ENCODE measurements around the gene SCRN1. TPM values are rescaled to one million over a fixed set of nuclear protein-coding genes. Genes with fewer than 3 reads are reported as not detected.
A peak's percentile ranks its signal among the peaks of the same experiment; 100 is the strongest.

Gene SCRN1
- total and polyA plus RNA-seq, 7 experiments from 2014 or later = 1.6 to 8.7 (median 2.3) TPM

DNA sequence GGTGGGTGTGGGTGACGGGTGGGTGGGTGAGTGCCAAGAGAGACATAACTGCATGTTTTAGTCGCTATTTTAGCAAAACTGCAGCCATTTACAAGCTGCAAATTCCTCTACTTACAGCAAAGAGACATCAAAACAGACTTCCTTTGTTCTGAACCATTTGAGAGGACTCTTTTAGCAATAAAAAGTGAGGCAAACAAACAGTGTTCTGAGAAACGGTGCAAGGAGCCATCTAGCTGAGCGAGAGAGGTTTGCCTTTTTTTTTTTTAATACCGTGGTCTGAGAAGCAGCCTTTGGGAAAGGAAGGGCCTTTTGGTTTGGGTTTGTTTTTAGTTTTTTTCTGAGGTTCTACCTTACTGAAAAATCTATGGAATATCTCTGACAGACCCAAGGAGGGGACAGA lies 62.9 kb downstream of the SCRN1 start:
- H3K9me3 Mint-ChIP-seq = no peaks in the 10 kb centered on the region
- POLR2A ChIA-PET = no interaction called here
- H3K4me3 Mint-ChIP-seq = no peak overlapping the region
- H3K27me3 ChIP-seq (ENCODE audit: control insufficient read depth in 2 of 2, insufficient read depth in 2 of 2, low read length in 2 of 2) = no peaks in the 10 kb centered on the region
- no peaks in the 10 kb centered on the region for H3K36me3 ChIP-seq (ENCODE audit: control insufficient read depth in 2 of 3, insufficient read depth in 3 of 3, low read length in 3 of 3)
- H3K36me3 Mint-ChIP-seq = no peaks in the 10 kb centered on the region
- intact Hi-C loops (cut with micrococcal nuclease) = no loop called here
- H3K4me1 ChIP-seq (ENCODE audit: control insufficient read depth in 2 of 2, insufficient read depth in 2 of 2, low read length in 2 of 2) = no peaks in the 10 kb centered on the region
- no peaks in the 10 kb centered on the region for H3K9me3 ChIP-seq (ENCODE audit: control insufficient read depth in 2 of 3, low read length in 3 of 3)
- H3K27me3 Mint-ChIP-seq = peaks cover 0 to 15% (median 3%) of the 10 kb centered on the region in 5 donors
- no peak overlapping the region for H3K27ac ChIP-seq (ENCODE audit: low read depth, low read length)
- no peak overlapping the region for H3K27ac Mint-ChIP-seq
- CTCF ChIA-PET = no interaction called here
- H3K4me1 Mint-ChIP-seq = no peaks in the 10 kb centered on the region
- no peak for ATAC-seq
- H3K4me3 ChIP-seq (ENCODE audit: low read length) = no peak overlapping the region
- no peak for DNase-seq

DNA sequence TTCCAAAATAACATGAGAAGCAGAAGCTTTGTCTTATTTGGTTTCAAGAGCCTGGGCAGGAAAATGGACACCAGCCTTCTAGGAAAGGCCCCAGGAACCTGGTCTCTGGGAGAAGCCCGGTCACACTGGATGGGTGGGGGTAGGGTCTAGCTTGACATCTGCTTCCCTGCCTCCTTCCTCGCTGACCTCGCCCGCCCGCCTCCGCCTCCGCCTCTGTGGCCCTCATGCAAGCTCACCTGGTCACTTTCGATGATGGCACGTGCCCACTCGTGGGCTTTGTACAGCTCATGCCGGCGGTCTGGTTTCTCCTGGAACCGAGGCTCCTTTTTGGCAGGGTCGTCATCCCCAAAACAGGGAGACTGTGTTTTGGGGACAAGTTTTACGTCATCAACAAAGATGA lies 63.4 kb downstream of the SCRN1 start:
- no peaks in the 10 kb centered on the region for H3K36me3 ChIP-seq (ENCODE audit: control insufficient read depth in 2 of 3, insufficient read depth in 3 of 3, low read length in 3 of 3)
- no peak for DNase-seq
- no peak for ATAC-seq
- H3K36me3 Mint-ChIP-seq = no peaks in the 10 kb centered on the region
- no peaks in the 10 kb centered on the region for H3K9me3 ChIP-seq (ENCODE audit: control insufficient read depth in 2 of 3, low read length in 3 of 3)
- CTCF ChIA-PET = no interaction called here
- intact Hi-C loops (cut with micrococcal nuclease) = no loop called here
- H3K4me3 Mint-ChIP-seq = no peak overlapping the region
- no peaks in the 10 kb centered on the region for H3K4me1 Mint-ChIP-seq
- H3K4me1 ChIP-seq (ENCODE audit: control insufficient read depth in 2 of 2, insufficient read depth in 2 of 2, low read length in 2 of 2) = no peaks in the 10 kb centered on the region
- peaks cover 0 to 15% (median under 1%) of the 10 kb centered on the region in 5 donors for H3K27me3 Mint-ChIP-seq
- H3K9me3 Mint-ChIP-seq = no peaks in the 10 kb centered on the region
- POLR2A ChIA-PET = no interaction called here
- no peak overlapping the region for H3K4me3 ChIP-seq (ENCODE audit: low read length)
- H3K27ac ChIP-seq (ENCODE audit: low read depth, low read length) = no peak overlapping the region
- no peak overlapping the region for H3K27ac Mint-ChIP-seq
- no peaks in the 10 kb centered on the region for H3K27me3 ChIP-seq (ENCODE audit: control insufficient read depth in 2 of 2, insufficient read depth in 2 of 2, low read length in 2 of 2)

DNA sequence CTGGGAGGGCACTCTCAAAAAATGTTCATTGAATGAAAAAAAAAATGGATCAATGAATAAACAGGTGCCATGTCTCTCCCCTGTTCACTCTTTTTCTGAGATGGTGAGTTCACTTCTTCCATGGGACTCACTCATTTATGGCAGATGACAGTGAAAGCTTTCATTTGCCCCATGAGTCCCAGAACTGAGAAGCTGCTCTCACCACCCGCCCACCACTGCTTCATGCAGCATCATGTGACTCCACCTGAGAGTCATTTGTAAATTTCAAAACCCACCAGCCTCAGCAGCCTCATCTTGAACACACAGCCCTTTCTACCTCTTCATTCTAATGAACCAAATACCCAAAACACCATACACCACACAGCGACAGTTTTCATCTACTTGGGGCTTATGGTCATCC lies 64.9 kb downstream of the SCRN1 start:
- Histone ChIP-seq H3K27me3 (ENCODE audit: control insufficient read depth in 2 of 2, insufficient read depth in 2 of 2, low read length in 2 of 2) (no peaks in the 10 kb centered on the region), H3K36me3 (ENCODE audit: control insufficient read depth in 2 of 3, insufficient read depth in 3 of 3, low read length in 3 of 3) (no peaks in the 10 kb centered on the region), H3K4me1 (ENCODE audit: control insufficient read depth in 2 of 2, insufficient read depth in 2 of 2, low read length in 2 of 2) (no peaks in the 10 kb centered on the region), H3K27ac (ENCODE audit: low read depth, low read length) (no peak overlapping the region), H3K4me3 (ENCODE audit: low read length) (no peak overlapping the region), H3K9me3 (ENCODE audit: control insufficient read depth in 2 of 3, low read length in 3 of 3) (no peaks in the 10 kb centered on the region)
- Mint-ChIP-seq H3K27me3 (peaks cover 0 to 12% (median 0%) of the 10 kb centered on the region in 5 donors), H3K36me3 (no peaks in the 10 kb centered on the region), H3K27ac (no peak overlapping the region), H3K4me1 (no peaks in the 10 kb centered on the region), H3K9me3 (no peaks in the 10 kb centered on the region), H3K4me3 (no peak overlapping the region)
- no peak for DNase-seq
- ATAC-seq = no peak
- ChIA-PET CTCF (no interaction called here), POLR2A (no interaction called here)
- intact Hi-C loops (cut with micrococcal nuclease) = loop anchor here in 1 of 2 donors (5.0 kb wide), 1 partner anchor 138 kb away; no protein-coding TSS in a partner anchor

DNA sequence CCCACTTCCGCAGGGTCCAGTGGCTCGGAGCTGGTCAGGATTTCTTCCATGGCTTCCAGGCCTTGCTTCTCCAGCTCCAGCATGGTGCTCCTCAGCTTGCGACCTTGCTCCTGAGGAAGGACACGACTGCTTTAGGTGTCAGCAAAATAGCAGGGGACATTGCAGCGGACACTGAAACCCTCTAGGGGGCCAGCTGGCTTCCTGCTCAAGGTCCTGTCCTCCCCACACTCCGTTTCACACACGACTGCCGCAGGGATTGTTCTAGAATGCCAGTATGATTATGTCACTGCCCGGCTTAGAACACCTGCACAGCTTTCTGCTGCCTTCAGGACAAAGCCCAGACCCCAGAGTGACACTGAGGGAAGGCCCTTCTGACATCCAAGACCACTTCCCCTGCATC lies 65.6 kb downstream of the SCRN1 start:
- Mint-ChIP-seq H3K27ac (no peak overlapping the region), H3K36me3 (no peaks in the 10 kb centered on the region), H3K4me3 (no peak overlapping the region), H3K27me3 (peaks cover 0 to 12% (median 0%) of the 10 kb centered on the region in 5 donors), H3K4me1 (peaks cover 0 to 1% (median 0%) of the 10 kb centered on the region in 7 donors), H3K9me3 (no peaks in the 10 kb centered on the region)
- CTCF ChIA-PET = no interaction called here
- no peaks in the 10 kb centered on the region for H3K4me1 ChIP-seq (ENCODE audit: control insufficient read depth in 2 of 2, insufficient read depth in 2 of 2, low read length in 2 of 2)
- H3K27me3 ChIP-seq (ENCODE audit: control insufficient read depth in 2 of 2, insufficient read depth in 2 of 2, low read length in 2 of 2) = no peaks in the 10 kb centered on the region
- H3K9me3 ChIP-seq (ENCODE audit: control insufficient read depth in 2 of 3, low read length in 3 of 3) = no peaks in the 10 kb centered on the region
- no peak overlapping the region for H3K27ac ChIP-seq (ENCODE audit: low read depth, low read length)
- DNase-seq (no peak), ATAC-seq (no peak)
- H3K4me3 ChIP-seq (ENCODE audit: low read length) = no peak overlapping the region
- intact Hi-C loops (cut with micrococcal nuclease) = loop anchor here in 1 of 2 donors (5.0 kb wide), 1 partner anchor 138 kb away; no protein-coding TSS in a partner anchor
- POLR2A ChIA-PET = no interaction called here
- H3K36me3 ChIP-seq (ENCODE audit: control insufficient read depth in 2 of 3, insufficient read depth in 3 of 3, low read length in 3 of 3) = no peaks in the 10 kb centered on the region

DNA sequence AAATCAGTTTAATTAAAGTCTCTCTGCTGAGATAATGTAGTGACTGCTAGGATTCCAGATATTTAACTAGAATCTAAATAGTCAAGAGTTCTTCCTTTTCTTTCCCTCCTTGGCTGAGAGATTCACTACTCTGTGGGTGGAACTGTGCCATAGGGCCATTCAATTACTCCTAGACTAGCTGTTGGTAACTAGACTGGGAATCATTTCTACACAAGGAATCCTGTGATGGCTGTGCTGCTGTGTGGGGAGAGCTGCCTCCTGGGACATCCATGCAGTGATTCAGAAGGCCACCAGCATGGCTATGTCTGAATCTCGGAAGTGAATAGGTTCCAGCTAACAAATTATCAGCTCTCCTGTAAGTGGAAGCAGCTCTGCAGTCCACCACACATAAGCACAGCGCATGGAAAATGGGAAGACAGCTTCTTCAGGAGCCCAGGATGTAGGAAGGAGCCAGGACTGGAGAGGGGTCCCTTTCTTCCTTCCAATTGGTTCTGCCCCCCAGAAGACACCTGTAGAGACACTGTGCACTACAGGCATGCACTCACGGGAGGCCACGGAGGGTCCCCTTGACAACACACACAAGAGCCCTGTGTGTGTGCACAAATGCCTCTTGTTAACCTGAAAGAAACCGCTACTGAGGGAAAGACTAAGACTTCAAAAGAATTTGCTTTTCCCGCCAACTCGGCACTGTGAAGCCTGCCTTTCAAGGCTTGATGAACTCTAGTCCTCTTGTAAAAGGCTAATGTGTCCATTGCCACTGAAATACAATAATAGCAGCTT lies 66.5 kb downstream of the SCRN1 start:
- Mint-ChIP-seq H3K27ac (no peak overlapping the region), H3K9me3 (no peaks in the 10 kb centered on the region), H3K36me3 (no peaks in the 10 kb centered on the region), H3K4me3 (no peak overlapping the region), H3K27me3 (peaks cover 0 to 12% (median 0%) of the 10 kb centered on the region in 5 donors), H3K4me1 (peaks cover 0 to 2% (median 0%) of the 10 kb centered on the region in 7 donors)
- Histone ChIP-seq H3K4me3 (ENCODE audit: low read length) (no peak overlapping the region), H3K4me1 (ENCODE audit: control insufficient read depth in 2 of 2, insufficient read depth in 2 of 2, low read length in 2 of 2) (no peaks in the 10 kb centered on the region), H3K36me3 (ENCODE audit: control insufficient read depth in 2 of 3, insufficient read depth in 3 of 3, low read length in 3 of 3) (no peaks in the 10 kb centered on the region), H3K27ac (ENCODE audit: low read depth, low read length) (no peak overlapping the region), H3K9me3 (ENCODE audit: control insufficient read depth in 2 of 3, low read length in 3 of 3) (no peaks in the 10 kb centered on the region), H3K27me3 (ENCODE audit: control insufficient read depth in 2 of 2, insufficient read depth in 2 of 2, low read length in 2 of 2) (no peaks in the 10 kb centered on the region)
- ATAC-seq = no peak
- DNase-seq = no peak
- ChIA-PET CTCF (no interaction called here), POLR2A (no interaction called here)
- intact Hi-C loops (cut with micrococcal nuclease) = loop anchor here in 1 of 2 donors (5.0 kb wide), 1 partner anchor 139 kb away; no protein-coding TSS in a partner anchor

DNA sequence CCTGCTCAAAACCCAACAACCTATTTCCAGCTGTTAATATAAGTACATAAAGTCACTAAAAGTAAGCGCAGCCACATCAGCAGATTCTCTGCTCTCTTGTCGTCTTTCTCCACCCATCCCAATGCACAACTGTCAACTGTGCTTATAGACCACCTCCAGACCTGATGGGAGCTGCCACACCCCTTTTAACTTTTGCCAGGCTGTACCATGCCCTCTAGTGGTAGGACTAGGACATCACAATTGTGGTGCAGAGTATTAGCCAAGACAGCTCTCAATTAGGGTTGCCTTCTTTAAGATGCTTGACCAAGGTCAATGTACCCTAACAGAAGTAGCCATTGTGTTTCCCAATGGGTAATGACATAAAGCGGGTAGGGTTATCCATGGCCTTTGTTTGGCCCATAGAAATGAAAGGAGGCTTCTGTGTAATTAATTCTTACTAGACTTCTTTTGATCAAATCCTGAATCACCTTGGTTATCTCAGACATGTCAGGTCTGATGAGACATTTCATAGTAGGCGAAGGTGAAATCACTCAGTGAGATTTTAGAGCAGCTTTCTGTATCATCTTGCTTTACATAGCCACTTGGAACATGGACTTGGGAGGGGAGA lies 68.1 kb downstream of the SCRN1 start:
- no peak overlapping the region for H3K4me3 Mint-ChIP-seq
- peaks cover 0 to 2% (median 0%) of the 10 kb centered on the region in 7 donors for H3K4me1 Mint-ChIP-seq
- Histone ChIP-seq H3K4me3 (ENCODE audit: low read length) (no peak overlapping the region), H3K27ac (ENCODE audit: low read depth, low read length) (no peak overlapping the region), H3K4me1 (ENCODE audit: control insufficient read depth in 2 of 2, insufficient read depth in 2 of 2, low read length in 2 of 2) (no peaks in the 10 kb centered on the region), H3K27me3 (ENCODE audit: control insufficient read depth in 2 of 2, insufficient read depth in 2 of 2, low read length in 2 of 2) (no peaks in the 10 kb centered on the region), H3K36me3 (ENCODE audit: control insufficient read depth in 2 of 3, insufficient read depth in 3 of 3, low read length in 3 of 3) (no peaks in the 10 kb centered on the region), H3K9me3 (ENCODE audit: control insufficient read depth in 2 of 3, low read length in 3 of 3) (no peaks in the 10 kb centered on the region)
- H3K36me3 Mint-ChIP-seq = no peaks in the 10 kb centered on the region
- no peak overlapping the region for H3K27ac Mint-ChIP-seq
- intact Hi-C loops (cut with micrococcal nuclease) = loop anchor here (1.0 to 5.0 kb wide), 5 partner anchors 43 to 643 kb away; no protein-coding TSS in a partner anchor
- CTCF ChIA-PET = interaction anchor here (0.8 to 1.4 kb wide), 8 partner anchors 9 to 286 kb away, joined by 3 to 4 read pairs (median 3); no protein-coding TSS in a partner anchor
- H3K27me3 Mint-ChIP-seq = peaks cover 0 to 12% (median under 1%) of the 10 kb centered on the region in 5 donors
- ATAC-seq (peak; percentile 93), DNase-seq (peak in 8 of 9 donors; percentile 11 to 55 (median 38))
- no peaks in the 10 kb centered on the region for H3K9me3 Mint-ChIP-seq
- POLR2A ChIA-PET = no interaction called here
